HG03108 (cell line): Measurements from ENCODE around the gene NPPB.

ENCODE experiments used
- ATAC-seq: cut with Tn5 transposase; IDR thresholded peaks from one replicate; pipeline ENCODE4 v1.9.1; 2021; ENCODE audit warnings: moderate library complexity; ENCODE audit not compliant: unreplicated experiment

Gene NPPB

GRCh38 chr1:11836955-11837766 lies 21.6 kb downstream of the NPPB start:
- ATAC-seq, result no peak

GRCh38 chr1:11835441-11836225 lies 23.1 kb downstream of the NPPB start:
- no peak for ATAC-seq

GRCh38 chr1:11833900-11834299 lies 24.8 kb downstream of the NPPB start:
- ATAC-seq, result no peak

- no peak for ATAC-seq
Observed at GRCh38 chr1:11833497-11833896, 25.2 kb downstream of the NPPB start.

- no peak for ATAC-seq
Observed at GRCh38 chr1:11831945-11832725, 26.6 kb downstream of the NPPB start.

GRCh38 chr1:11828511-11828910 lies 30.2 kb downstream of the NPPB start:
- ATAC-seq, result no peak

- no peak for ATAC-seq
Observed at GRCh38 chr1:11826946-11827345, 31.8 kb downstream of the NPPB start.

- ATAC-seq, result no peak
Observed at GRCh38 chr1:11825131-11825530, 33.6 kb downstream of the NPPB start.

- no peak for ATAC-seq
Observed at GRCh38 chr1:11823366-11824137, 35.2 kb downstream of the NPPB start.

- ATAC-seq, result no peak
Observed at GRCh38 chr1:11822091-11822490, 36.7 kb downstream of the NPPB start.

GRCh38 chr1:11817192-11817591 lies 41.6 kb downstream of the NPPB start:
- ATAC-seq, result no peak

- no peak for ATAC-seq
Observed at GRCh38 chr1:11813021-11813420, 45.7 kb downstream of the NPPB start.
